ENCODE measurements around the gene FPR1.
"Not testable (repeated sequence)": the region's sequence is repeated elsewhere in the genome, so short reads cannot be mapped to it uniquely, and the experiment has no call there.

FPR1 gene

GRCh38 chr19:51777570-51778462 lies 26.1 kb upstream of the FPR1 start:
- DNase-seq = peak; percentile 19 to 85 (median 60)

DNA sequence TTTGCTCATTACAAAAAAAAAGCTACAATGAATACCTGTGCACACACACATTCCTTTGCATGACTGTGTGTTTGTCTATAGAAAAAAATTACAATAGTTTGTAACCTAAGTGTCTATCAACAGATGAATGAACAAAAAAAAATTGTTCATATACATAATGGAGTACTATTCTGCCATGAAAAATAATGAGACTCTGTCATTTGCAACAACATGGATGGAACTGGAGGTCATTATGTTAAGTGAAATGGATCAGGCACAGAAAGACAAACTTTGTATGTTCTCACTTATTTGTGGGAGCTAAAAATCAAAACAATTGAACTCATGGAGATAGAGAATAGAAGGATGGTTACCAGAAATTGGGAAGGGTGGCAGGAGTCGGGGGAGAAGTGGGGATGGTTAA lies 24.9 kb upstream of the FPR1 start:
- DNase-seq = not testable (repeated sequence)

DNA sequence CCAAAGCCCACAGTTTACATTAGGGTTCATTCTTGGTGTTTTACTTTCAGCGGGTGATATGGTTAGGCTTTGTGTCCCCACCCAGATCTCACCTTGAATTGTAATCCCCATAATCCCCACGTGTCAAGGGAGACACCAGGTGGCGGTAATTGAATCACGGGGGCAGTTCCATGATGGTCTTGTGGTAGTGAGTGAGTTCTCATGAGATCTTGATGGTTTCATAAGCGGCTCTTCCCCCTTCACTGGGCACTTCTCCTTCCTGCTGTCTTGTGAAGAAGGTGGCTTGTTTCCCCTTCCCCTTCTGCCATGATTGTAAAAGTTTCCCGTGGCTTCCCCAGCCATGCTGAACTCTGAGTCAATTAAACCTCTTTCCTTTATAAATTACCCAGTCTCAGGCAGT lies 21.3 kb upstream of the FPR1 start:
- DNase-seq = no peak

DNA sequence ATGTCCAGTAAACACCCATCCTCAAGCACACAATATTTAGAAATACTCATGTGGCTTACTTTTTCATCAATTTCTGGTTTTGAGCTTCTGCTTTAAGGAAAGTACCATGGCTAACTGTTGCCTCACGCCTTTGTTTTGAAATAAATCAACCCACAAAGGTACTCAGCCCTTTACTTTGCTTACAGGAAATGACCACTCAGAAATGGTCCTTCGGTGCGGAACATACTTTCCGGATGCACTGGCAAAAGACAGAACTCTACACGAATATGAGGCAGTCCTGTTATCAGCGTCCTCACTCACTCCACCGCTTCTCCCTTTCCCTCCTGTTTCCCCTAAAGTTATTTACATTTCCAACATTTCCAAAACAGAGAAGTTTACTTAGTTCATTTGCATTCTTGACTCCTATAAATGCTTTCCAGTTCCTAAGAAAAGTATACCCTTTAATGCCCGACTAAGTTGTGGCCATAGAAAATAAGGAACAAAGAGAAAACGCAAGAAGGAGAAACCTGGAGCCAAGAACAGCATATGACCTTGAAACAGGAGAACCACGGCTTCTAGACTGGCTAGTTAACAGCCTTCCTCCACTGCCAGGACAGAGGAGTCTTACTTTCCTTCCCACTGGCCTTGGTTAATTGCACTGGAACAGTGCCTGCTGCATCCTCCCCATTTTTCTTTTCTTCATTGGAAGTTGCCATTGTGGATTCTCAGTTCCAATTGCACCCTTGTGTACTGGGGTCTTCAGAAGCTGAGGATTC lies 19.9 kb upstream of the FPR1 start:
- no peak for DNase-seq

- no peak for DNase-seq
Observed at GRCh38 chr19:51766461-51766860, 14.8 kb upstream of the FPR1 start.

DNA sequence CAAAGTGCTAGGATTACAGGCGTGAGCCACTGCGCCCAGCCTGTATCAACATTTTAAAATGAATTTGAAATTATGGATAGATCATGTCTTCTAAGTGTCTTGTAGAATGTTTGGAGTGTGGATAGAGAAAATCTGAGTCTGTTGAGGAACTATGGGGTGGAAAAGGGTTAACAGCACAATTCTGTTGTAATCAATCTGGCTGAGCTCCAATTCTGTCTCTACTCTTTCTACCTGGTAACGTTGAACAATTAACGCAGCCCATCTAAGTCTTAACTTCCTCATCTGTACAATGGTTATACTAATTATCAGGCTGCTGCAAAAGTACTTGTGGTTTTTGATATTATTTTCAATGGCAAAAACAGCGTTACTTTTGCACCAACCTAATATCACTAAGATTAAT lies 13.4 kb upstream of the FPR1 start:
- no peak for DNase-seq

DNA sequence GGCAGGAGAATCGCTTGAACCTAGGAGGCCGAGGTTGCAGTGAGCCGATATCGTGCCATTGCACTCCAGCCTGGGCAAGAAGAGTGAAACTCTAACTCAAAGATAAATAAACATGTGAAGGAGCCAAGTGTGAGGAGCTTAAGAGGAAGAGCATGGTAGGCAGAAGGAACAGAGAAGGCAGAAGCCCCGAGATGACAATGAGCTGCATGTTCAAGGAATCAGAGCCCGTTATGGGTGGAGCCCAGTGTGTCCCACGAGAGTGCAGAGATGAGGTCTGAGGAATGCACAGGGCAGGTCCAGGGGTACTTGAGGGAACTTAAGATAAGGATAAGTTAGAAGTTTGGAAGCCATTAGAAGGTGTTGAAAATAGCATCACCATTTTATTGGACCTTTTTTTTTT lies 10.0 kb upstream of the FPR1 start:
- DNase-seq = no peak

- DNase-seq = no peak
Observed at GRCh38 chr19:51760697-51761356, 9.1 kb upstream of the FPR1 start, which contains the start of gene FPR2. FPR2 (plus strand) TSS chr19:51761180; CDS start chr19:51768659, 7,479 bp downstream.

- no peak for DNase-seq
Observed at GRCh38 chr19:51755571-51755970, 3.9 kb upstream of the FPR1 start.

DNA sequence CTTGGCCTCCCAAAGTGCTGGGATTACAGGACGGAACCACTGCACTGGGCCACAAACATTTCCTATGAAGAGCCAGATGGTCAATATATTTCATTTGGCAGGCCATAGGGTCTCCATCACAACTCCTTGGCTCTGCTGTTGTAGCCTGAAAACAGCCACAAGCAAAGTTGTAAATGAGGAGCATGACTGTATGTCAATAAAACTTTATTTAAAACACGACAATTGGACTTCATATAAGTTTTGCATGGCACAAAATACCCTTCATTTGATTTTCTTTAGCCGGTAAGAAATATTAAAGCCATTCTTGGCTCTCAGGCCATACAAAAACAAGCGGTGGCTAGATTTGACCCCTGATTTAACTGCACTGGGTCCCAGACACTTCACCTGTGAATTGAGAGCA lies 3.1 kb upstream of the FPR1 start:
- no peak for DNase-seq

DNA sequence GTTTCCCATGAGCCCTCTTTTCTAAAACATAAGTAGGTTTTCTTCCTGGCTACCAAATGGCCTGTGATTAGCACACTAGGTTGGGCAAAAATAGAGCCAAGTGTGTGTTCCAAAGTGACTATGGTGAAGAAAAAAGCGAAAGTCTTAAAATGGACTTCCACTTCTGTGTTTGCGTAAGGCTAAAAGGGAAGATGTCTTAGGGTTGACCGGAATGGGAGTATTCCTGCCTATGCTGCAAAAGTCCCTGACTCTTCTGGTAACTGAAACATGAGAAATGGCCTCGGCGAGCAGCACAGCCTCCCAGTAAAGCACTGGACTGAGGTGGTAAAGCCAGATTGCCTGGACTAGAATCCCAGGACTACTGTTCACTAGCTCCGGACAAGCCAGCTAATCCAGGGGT lies 2.4 kb upstream of the FPR1 start:
- DNase-seq = no peak

- DNase-seq = no peak
Observed at GRCh38 chr19:51750400-51751094, 1.1 kb downstream of the FPR1 start.

- DNase-seq = no peak
Observed at GRCh38 chr19:51749979-51750378, 1.7 kb downstream of the FPR1 start.

GRCh38 chr19:51746731-51747130 lies 4.9 kb downstream of the FPR1 start:
- DNase-seq = no peak

DNA sequence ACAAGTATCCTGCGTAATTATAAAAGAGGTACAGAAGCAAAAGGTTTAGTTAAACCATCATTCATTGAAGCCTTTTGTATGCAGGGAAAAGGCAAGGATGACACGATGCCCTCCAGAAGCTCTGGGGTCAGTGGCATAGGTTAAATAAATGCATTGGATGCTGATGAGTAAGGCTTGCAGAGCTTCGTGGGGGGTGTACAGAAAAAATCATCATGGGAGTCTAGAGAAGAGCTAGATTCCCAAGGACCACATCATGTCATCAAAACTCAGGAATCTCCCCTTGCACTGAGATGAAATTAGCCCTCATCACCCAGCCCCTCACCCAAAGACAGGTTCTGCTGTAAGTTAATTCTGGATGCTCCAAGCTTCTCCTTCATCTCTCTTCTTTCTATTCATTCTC lies 8.3 kb downstream of the FPR1 start:
- no peak for DNase-seq

GRCh38 chr19:51742789-51743188 lies 8.9 kb downstream of the FPR1 start:
- DNase-seq = no peak

- DNase-seq = no peak
Observed at GRCh38 chr19:51740356-51740755, 11.3 kb downstream of the FPR1 start.

DNA sequence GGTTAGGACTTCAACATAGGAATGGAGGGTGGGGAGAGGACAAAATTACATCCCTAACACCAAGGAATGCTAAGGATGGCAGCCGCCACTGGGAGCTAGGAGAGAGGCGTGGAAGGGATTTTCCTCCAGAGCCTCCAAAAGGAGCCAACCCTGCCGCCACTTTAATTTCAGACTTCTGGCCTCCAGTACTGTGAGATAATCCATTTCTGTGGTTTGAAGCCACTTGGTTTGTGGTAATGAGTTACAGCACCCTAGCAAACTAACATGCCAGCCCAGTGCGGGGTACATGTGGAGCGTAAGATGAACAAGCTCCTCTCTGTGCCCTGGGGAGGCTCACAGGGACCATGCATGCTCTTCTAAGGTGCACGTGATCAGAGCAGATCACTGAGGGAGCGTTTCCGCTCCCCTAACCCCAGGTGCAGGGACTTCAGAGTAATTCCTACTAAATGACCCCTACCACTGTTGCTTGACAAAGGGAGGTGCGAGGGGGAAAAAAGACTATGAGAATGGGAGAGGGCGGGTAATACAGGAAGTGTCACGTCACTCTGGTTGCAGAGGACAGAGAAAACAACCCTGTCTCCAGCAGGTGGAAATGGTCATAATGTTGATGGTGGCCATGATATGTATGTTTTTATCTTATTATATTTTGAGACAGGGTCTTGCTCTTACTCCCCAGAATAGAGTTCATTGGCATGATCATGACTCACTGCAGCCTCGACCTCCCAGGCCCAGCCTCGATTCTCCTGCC lies 12.0 kb downstream of the FPR1 start:
- DNase-seq = no peak

DNA sequence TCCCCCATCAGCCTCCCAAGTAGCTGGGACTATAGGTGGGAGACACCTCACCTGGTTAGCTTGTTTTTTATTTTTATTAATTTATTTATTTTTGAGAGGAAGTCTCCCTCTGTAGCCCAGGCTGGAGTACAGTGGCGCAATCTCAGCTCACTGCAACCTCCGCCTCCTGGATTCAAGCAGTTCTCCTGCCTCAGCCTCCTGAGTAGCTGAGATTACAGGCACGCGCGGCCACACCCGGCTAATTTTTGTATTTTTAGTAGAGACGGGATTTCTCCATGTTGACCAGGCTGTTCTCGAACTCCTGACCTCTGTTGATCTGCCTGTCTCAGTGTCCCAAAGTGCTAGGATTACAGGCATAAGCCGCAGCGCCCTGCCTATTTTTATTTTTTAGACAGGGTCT lies 13.2 kb downstream of the FPR1 start:
- DNase-seq = not testable (repeated sequence)

DNA sequence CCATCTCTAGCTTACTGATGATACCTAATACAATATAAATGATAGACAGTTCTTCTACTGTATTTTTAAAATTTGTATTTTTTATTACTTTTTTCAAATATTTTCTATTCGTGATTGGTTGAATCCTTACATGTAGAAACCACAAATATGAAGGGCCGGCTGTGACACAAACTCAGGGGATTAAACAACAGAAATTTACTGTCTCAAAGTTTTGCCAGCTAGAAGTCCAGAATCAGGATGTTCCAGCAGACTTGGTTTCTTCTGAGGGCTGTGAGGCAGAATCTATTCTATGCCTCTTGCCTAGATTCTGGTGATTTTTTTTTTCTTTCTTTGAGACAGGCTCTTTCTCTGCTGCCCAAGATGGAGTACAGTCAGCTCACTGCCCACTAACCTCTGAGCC lies 13.8 kb downstream of the FPR1 start:
- DNase-seq = no peak

DNA sequence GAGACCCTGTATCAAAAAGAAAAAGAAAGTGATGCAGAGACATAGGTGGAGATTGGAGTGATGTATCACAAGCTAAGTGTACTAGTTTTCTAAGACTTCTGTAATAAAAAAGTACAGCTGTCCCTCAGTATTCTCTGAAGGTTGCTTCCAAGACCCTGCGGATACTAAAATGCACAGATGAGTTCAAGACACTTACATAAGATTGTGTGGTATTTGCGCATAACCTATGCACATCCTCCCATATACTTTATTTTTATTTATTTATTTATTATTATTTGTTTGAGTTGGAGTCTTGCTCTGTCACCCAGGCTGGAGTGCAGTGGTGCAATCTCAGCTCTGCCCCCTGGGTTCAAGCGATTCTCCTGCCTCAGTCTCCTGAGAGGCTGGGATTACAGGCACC lies 14.3 kb downstream of the FPR1 start:
- no peak for DNase-seq

DNA sequence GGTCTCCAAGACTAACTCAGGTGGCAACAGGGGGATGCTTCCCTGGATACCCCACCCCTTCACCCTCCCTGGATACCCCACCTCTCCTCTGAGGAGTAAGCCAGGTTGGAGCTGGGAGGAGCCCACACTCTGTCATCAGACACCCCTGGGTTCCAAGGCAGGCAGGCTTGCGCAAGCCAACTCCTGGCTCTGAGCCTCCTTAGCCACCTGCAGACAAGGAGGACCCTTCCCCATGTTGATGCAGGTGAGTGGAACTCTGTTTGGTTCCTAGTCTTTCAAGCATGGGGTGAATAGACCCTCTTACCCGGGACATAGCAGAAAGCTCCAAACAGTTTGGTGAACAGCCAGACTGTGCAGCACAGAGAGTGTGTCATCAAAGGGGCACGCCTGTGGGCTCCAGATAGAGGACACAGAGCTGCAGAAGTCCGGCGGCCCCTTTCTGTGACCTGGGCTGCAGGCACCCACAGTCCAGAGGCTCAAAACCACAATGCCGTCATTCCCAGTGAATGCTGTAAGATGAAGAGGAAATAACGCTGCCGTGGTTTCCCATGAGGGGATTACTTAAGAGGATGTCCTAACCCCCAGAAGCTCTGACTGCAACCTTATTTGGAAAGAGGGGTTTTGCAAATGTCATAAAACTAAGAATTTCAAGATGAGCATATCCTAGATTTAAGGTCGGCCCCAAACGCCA lies 15.8 kb downstream of the FPR1 start:
- DNase-seq = no peak

Data from NCI-H1417 (cell line).